ENCODE measurements around the gene SUDS3.

SUDS3 gene

GRCh38 chr12:118373616-118374015 lies 2.7 kb upstream of the SUDS3 start:
- peak overlapping the region; percentile 51 for H3K4me3 ChIP-seq (ENCODE audit: control insufficient read depth, low read depth, low read length)
- TF ChIP-seq CTCF (IDR thresholded peaks at IDR 0.05; ENCODE audit: control insufficient read depth, insufficient read depth, low read depth, low read length, missing control alignments), result no peak
- DNase-seq (ENCODE audit: low read depth), result no peak

- DNase-seq (ENCODE audit: low read depth), result no peak
- no peak overlapping the region for H3K4me3 ChIP-seq (ENCODE audit: control insufficient read depth, low read depth, low read length)
- no peak for TF ChIP-seq CTCF (IDR thresholded peaks at IDR 0.05; ENCODE audit: control insufficient read depth, insufficient read depth, low read depth, low read length, missing control alignments)
Observed at GRCh38 chr12:118374126-118374725, 2.1 kb upstream of the SUDS3 start.

- DNase-seq (ENCODE audit: low read depth), result peak; percentile 31
- no peak overlapping the region; the same call in 1 of the 2 replicates for H3K4me3 ChIP-seq (ENCODE audit: control insufficient read depth, low read depth, low read length)
- no peak for TF ChIP-seq CTCF (IDR thresholded peaks at IDR 0.05; ENCODE audit: control insufficient read depth, insufficient read depth, low read depth, low read length, missing control alignments)
Observed at GRCh38 chr12:118374909-118375308, 1.4 kb upstream of the SUDS3 start.

GRCh38 chr12:118375348-118375747 lies 1.0 kb upstream of the SUDS3 start:
- no peak for DNase-seq (ENCODE audit: low read depth)
- no peak overlapping the region for H3K4me3 ChIP-seq (ENCODE audit: control insufficient read depth, low read depth, low read length)
- no peak for TF ChIP-seq CTCF (IDR thresholded peaks at IDR 0.05; ENCODE audit: control insufficient read depth, insufficient read depth, low read depth, low read length, missing control alignments)

- no peak for DNase-seq (ENCODE audit: low read depth)
- peak overlapping the region; percentile 77 for H3K4me3 ChIP-seq (ENCODE audit: control insufficient read depth, low read depth, low read length)
- TF ChIP-seq CTCF (IDR thresholded peaks at IDR 0.05; ENCODE audit: control insufficient read depth, insufficient read depth, low read depth, low read length, missing control alignments), result no peak
Observed at GRCh38 chr12:118377021-118377883, 897 bp downstream of the SUDS3 start.

GRCh38 chr12:118377884-118378470 lies 1.6 kb downstream of the SUDS3 start:
- DNase-seq (ENCODE audit: low read depth), result no peak
- peak; percentile 85 for TF ChIP-seq CTCF (IDR thresholded peaks at IDR 0.05; ENCODE audit: control insufficient read depth, insufficient read depth, low read depth, low read length, missing control alignments)
- H3K4me3 ChIP-seq (ENCODE audit: control insufficient read depth, low read depth, low read length), result peak overlapping the region; percentile 77

All from AG09309 (cell line).